Activated CD8-positive, alpha-beta memory T cell treated with anti-CD3 and anti-CD28 coated beads for 24 hours (primary cell): ENCODE results near the gene CACNA1B.

Source experiments
- DNase-seq: peaks from one replicate; pipeline ENCODE4 v3.0.0-alpha.2; 2020

CACNA1B gene

DNA sequence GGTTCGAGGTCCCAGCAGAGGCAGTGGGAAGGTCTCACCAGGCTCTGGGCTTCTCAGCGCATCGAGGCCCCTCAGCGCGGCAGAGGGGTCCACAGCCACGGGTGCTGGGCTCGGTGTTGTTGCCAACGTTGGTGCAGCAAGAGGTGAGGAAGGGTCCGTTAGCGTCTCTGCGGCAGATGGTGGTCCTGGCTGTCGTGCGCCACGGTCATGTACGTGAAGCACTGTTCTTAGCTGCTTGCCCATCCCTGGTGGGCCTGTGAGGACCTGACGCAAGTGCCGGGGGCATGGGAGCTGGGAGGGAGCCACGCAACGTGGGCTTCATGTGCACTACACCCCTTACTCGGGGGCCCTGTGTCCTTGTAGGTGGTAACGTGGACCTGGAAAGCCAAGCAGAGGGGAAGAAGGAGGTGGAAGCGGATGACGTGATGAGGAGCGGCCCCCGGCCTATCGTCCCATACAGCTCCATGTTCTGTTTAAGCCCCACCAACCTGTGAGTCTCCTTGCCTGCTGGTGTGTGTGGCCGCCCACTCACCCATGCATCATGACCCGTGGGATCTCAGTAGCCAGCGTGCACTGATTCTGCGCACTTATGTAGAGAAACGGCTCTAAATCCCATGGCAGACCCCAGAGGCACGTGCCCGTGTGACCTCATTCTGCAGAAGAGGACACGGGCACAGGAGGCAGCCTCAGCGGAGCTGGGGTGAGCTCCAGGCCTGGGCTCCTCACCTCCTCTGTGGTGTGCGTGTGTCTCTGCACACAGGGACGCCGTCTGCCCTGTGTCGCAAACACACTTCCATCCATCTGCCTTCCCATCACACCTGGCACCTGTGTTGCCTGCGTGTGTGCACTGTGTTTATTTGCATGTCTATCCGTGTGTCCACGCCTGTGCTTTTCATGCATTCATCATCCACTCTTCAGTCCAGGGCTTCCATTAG is 166.1 kb downstream of the CACNA1B start:
- DNase-seq = peak; percentile 24

DNA sequence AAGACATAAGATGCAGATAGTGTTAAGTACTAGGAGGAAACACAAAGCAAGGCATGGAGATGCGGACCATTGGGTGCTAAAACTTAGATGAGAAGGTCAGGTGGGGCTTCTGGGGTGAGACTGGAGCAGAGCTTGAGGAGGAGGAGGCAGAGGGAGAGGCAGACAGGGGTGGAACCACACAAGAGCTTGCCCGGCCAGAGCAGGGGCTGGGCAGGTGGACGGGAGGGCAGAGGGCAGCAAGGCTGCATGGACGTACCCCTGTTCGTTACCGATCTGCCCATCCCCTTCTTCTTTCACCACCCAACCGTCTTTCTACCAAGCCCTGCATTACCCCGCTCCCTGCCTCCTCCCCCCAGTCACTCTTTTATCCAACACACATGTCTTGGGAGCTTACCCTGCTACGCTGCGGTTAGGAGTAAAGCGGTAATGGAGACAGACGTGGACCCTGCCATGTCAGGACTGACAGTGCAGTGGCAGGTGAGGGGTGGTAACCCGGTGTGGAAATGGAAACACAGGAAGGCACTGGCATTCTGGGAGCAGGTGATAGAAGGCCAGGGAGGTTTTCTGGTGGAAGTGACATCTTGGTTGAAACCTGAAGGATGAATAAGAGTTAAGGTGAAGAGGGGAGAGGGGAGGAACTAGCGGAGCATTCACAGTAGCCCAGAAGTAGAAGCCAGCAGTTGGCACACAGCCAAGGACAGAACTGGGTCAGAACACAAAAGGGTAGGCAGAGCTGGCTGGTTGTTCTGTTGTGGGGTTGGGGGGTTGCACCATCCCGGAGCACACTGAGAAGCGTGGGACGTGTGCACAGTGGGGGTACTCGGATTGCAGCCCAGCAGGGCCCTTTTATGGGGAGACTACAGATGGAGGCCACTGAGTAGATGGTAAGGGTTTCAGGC is 167.2 kb downstream of the CACNA1B start:
- peak; percentile 37 for DNase-seq

DNA sequence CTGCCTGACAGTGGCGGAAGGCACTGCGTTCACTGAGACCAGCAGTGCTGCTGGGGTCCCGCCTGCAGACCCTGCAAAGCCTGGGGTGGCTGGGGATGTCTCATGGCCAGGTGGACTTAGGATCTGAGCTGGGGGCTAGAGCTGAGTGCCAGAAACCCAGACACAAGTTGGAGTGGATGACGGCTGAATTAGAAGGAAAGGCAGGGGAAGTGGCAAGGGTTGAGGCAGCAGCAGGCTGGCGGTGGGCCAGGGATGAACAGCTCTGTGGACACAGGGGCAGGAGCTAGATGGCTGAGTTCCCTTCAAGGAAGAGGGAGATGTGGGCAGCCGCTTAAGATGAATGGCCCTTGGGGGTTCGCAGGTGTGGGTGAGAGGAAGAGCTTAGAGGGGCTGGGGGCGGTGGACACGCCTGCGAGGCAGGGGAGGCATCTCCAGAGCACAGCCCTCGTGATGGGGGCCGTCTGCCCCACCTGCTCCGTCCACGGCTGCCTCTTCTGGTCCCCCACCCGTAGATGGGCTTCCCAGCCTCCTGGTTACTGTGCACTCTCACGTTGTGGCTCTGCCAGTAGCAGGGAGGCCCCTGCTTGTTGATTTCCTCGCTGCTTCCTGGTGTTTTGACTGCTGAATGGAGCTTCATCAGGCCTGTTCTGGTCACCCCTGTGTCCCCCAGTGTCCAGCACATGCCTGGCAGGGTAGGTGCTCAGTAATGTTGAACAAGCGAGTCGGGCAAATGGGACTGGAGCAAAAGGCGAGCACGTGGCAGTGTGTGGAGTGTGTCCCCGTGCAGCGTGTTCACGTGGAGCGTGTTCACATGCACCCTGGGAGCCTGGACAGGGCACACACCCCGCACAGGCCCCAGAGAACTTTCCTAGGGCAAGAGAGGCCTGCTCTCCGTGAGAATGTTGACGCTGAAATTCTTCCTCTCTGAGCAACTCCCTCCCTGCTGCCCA is 168.2 kb downstream of the CACNA1B start:
- peak; percentile 37 for DNase-seq

DNA sequence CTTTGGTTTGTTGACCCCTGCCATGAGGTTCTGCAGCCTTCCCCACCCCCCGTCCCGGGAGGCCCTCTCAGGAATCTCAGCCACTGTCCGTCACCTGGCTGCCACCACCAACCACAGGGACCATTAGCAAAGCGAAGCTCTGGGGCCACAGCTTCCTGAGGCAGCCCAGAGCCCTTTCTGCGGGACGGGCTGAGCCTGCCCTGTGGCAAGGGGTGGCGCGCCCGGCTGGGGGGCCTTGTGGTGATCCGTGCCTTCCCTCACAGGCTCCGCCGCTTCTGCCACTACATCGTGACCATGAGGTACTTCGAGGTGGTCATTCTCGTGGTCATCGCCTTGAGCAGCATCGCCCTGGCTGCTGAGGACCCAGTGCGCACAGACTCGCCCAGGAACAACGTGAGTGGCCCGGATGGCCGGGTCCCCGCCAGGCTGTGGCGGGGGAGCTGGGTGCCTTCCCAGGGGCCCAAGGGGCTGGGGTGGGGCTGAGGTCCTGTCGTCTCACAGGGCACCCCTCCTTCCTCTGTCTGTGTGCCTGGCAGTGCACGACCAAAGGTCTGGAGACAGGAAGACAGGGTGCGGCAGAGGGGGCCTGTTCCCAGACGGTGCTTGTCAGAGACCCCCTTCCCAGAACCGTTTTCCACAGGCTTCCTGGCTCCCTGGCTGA is 169.2 kb downstream of the CACNA1B start:
- DNase-seq = peak; percentile 50

DNA sequence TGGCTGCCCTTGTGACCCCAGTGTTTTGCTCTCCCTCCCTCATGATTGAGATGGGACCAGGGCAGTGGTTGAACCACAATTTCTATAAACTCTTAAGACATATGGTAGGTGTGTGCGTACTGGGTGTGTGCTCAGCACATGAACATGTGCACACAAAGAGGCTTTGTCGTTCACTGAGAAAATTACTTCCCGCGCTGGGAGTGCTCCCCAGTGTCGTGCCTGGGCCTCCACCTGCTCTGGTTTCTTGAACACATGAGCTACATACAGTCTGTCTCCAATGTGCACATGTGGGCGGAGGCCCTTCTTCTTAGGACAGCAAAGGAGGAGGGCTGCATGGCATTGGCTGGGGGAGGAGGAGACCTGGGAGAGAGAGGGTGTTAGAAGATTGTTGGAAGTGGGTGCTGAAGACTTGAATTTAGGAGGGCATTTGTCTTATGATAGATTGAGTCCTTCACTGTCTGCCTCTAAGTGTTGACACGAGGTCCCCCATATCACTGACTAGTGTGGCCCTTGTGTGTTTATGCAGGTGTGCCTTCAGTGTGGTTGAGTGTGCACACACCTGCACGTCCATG is 170.0 kb downstream of the CACNA1B start:
- peak; percentile 32 for DNase-seq

DNA sequence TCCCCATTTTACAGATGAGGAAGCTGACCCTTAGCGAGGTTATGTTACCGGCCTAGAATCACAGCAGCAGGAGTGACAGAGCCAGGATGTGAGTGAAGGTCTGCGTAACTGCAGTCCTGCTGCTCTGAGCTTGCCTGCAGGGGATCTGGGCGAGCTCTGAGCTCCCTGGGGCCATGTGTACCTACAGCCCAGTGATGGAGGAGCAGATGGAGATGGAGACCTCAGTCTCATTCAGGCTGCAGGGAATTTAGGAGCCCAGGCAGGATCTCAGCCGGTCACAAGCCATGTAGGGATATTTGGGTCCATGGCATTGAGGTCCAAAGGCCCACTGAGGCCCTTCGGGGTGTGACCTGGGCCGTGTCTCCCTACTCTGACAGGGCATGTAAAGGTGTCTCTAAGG is 170.6 kb downstream of the CACNA1B start:
- peak; percentile 30 for DNase-seq

DNA sequence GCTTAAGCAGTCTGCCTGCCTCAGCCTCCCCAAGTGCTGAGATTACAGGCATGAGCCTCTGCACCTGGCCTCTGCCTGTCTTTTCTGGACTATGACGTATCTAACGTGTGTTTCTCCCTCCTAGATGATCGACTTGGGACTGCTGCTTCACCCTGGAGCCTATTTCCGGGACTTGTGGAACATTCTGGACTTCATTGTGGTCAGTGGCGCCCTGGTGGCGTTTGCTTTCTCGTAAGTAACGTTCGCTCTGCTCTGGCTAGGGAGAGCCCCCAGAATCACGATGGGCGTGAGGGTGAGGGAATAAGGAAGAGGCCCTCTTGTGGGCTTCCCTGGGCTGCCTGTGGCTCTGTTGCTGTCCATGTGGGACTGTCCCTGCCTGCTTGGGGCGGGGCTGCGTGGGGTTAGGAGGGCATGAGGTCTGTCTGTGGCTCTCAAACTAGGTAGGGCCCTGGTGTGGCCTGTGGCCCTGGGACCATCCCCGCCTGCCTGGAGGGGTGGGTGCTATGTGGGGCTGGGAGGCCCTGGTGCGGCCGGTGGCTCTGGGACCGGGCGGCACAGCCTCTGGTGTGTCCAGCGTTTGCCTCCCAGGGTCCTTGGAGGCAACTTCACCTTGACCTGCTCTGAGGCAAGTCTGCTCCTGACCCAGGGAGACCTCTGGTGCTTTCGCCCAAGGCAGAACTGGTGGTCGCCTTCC is 171.7 kb downstream of the CACNA1B start:
- peak; percentile 51 for DNase-seq

DNA sequence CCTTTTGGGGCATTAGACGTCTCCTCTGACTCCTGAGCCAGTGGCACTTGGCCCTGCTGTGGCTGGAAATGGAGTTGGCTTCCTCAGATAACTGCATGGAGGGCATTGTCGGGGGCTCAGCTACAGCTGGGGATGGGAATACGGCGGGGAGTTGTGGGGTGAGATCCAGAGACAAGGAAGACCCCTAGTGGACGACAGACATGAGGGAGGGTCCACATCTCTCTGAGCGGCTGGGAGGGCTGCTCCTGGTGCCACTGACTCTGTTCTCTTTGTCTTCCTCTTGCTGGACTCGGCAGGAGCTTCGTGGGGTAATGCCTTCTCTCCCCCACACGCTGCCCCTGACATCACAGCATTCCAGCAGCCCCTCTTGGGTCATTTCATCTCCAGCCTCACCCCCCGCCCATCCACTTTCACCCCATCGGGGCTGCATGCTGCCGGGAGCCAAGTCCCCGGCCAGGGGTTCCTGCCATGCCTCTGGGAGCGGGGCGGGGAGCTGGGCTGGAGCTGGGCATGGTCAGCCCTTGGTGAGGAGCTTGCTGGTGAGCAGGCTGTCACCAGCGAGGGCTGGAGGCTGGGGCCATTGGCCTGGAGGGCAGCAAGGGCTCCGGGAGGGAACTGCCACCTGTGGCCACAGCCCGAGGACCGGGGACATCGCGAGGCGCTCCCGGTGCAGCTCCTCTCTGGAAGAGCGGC is 172.3 kb downstream of the CACNA1B start:
- DNase-seq = peak; percentile 30

DNA sequence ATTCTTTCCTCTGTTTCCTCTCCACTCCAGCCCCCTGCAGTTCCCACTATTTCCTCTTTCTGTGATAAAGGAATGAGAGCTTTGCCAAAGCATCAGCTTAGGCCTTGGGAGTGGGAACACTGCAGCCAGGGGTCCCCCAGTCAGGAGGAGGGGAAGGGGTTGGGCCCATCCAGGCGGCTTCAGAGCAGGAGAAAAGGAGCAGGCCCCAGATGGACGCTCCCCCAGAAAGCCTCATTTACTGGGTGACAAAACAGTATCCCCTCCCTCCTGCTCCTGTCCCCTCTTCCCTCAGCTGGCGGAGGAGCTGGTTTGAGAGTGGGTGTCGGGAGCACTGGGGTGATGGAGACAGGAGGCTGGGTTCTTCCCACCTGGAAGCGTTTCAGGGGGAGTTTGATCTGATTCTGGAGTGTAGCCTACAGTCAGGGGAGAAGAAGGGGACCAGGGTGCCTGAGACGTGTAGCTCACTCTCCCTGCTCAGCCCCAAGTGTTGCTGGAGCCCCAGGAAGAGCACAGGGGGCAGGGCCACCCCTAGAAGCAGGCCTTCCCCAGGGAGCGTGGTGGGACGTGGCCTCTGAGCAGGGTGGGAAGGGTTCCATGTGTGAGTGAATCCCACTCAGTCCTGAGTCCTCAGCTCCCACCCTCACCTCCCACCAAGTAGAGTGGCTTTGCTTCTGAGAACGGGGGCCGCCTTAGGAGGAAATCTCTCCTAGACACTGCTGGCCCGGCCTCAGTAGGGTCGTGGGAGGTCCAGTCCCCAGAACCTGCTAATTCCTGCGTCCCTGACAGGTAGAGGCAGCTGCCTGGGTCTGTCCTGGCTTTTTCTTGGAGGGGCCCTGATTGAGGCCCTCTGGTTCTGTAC is 173.1 kb downstream of the CACNA1B start:
- peak; percentile 42 for DNase-seq

DNA sequence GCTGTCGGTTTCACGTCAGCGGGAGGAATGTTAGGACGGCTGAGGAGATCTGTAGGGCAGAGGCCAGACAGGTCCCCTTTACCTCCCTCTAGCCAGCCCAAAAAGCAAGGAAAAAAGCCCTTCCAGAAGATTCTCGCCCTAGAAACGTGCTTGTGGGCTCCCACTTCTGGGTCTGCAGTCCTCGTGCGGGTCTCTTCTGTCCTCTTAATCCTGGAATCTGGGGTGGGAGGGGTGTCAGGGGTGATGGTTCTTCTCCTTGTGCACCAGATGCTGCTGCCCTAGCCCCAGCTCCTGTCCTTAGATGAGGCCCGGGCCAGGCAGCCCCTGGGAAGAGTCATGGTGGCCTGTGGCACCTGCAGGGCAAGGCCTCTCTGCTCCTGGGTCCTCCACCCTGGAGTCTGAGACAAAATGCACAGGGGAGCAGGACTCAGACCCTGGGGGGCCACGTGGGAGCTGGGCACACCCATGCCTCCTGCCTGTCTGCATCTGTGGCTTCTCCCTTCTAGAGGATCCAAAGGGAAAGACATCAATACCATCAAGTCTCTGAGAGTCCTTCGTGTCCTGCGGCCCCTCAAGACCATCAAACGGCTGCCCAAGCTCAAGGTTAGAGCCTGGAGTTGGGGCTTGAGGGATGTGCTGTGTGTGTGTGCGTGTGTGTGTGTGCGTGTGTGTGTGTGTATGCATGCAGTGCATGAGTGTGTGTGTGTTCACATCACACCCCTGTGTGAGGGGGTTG is 174.2 kb downstream of the CACNA1B start:
- peak; percentile 43 for DNase-seq

DNA sequence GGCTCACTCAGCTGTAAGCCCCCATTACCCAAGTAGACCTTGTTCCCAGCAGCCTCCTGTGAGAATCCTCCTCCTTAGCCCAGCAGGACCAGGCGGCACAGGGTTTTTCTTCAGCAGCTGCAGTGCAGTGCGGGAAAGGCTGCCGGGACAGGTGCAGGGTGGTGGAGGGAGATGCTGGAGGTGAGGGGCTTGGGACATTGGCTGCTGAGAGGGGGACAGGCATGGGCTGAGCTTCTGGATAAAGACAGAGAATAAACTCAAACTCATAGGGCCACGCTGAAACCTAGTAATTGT is 174.7 kb downstream of the CACNA1B start:
- peak; percentile 35 for DNase-seq

DNA sequence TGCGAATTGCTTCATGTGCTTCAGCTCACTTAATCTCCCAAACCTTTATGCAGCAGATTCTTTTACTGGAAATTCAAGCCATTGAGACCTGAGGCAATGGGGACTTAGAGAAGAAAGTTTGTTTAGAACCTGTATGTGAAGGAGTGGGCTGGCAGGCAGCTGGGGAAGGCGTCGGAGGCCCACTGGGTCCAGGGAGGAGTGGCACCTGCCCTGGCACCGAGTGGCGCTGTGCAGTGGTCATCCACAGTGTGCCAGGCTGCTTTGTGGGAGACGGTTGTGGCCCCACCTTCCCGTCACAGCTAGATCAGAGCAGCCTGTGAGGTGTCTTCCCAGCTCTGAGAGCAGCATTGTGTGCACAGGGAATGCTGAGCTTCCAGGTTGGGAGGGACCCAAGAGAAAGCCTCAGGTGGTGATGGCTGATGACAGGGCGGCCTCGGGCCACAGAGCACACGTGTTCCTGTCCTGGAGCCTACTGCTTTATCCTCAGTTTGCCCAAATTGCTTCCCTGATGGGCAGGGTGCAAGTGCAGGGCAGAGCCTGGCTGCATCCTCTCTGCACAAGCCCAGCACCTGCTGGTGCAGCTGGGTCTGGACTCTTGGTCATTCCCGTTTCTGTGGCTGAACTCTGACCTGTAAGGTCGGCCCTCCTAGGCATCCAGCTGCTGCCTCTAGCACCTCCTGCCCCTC is 175.2 kb downstream of the CACNA1B start:
- peak; percentile 32 for DNase-seq

DNA sequence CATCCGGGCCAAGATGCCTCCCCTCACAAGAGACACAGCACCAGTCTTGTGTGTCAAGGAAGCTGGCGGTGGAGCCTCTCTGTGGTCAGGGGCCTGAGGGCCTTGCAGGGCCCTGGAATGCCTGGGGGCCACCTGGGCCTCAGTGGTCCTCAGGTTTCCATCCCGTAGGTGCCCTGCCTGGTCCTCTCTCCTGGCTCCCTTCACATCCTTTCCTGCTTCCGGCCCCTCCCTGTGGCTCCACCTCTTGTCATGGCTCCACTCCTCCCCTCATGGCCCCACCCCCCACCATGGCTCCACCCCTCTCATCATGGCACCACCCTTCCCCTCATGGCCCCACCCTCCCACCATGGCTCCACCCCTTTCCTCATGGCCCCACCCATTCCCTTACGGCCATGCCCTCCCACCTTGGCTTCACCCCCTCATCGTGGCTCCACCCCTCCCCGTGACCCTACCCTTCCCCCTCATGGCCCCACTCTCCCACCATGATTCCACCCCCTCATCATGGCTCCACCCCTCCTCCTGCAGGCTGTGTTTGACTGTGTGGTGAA is 175.8 kb downstream of the CACNA1B start:
- peak; percentile 33 for DNase-seq

DNA sequence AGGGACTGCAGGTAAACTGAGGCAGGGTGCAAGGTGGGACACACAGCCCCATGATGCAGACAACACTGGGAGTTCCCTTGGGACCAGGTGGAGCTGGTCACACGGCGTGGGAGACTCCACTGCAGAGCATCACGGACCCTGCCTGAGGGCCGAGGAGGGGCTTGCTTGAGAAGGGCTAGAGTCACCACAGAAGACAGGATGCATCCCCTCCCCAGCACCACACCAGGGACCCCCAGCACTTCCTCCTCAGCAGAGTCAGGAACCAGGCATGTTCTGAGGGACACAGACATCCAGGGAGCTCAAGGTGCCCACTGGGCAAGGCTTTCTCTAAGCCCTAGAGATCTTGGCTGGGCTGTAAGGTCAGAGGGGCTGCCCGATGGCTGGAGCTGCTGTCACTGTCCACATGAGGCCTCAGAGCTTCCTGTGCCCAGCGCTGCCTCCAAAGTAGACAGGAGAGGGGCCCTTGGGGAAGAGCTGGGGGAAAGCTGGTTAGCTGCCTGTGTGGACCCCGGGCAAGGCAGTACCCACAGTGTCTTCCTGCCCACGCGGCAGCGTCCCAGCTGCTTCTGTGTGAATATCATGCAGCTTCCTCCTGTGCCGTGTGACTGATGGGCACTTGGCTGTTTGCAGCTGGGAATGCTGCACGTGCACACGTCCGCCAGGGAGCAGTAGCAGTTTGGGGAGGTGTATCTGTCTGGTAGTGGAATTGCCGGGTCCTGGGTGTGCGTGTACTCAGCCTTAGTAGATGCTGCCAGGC is 176.6 kb downstream of the CACNA1B start:
- peak; percentile 30 for DNase-seq

DNA sequence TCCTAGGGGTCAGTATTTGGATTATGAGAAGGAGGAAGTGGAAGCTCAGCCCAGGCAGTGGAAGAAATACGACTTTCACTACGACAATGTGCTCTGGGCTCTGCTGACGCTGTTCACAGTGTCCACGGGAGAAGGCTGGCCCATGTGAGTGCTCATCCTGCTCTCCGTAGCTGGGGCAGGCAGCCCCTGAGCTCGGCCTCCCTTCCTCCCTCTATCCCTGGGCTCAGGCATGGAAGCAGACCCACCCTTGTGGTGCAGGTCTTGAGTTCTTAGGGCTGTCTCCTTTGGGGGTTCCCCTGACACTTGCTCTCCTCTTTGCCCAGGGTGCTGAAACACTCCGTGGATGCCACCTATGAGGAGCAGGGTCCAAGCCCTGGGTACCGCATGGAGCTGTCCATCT is 180.1 kb downstream of the CACNA1B start:
- DNase-seq = no peak

DNA sequence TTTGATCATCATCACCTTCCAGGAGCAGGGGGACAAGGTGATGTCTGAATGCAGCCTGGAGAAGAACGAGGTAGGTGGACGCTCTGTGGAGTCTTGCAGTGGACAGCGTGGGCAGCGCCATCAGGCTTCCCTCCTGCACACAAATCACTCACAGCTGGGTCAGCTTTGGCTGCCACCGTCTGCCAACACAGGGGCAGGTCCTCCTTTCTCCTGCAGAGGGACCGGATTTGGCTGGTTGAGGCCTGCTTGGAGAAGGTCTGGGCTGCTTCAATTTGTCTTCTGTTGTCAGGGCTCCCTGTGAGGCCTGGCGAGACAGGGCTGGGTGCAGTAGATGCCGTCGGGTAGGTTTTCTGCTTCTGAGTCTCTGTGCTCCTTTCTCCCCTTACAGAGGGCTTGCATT is 180.6 kb downstream of the CACNA1B start:
- DNase-seq = no peak

DNA sequence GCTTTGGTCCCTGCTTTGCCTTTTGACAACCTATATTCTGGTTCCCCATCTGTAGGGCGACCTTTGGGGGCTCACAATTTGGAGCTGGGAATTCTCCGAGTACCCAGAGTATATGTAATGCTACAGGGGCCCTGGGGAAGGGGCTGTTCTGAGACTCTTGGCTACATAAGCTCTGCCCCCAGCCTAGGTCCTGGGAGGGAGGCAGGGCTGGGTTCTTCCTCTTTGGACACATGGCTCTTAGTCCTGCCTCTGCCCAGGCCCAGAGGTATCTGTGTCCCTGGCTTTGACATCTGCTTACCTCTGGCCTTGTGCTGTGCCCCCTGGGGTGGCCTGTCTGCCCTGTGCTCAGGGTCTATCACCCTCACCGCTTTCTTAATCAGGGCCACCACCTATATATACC is 181.6 kb downstream of the CACNA1B start:
- no peak for DNase-seq
